Nephron progenitor cell (in vitro differentiated cells): ENCODE measurements around the gene ARID5A.
"Not testable (repeated sequence)": the region's sequence is repeated elsewhere in the genome, so short reads cannot be mapped to it uniquely, and the experiment has no call there.

ENCODE experiments used
- DNase-seq: peaks from one replicate; pipeline ENCODE4 v3.0.0; 2021
- H3K27ac Mint-ChIP-seq: 2 replicates; pipeline ENCODE4 v1.8.0; 2021; ENCODE audit warnings: mild to moderate bottlenecking, moderate library complexity, mixed read lengths
- H3K27me3 Mint-ChIP-seq: 2 replicates; pipeline ENCODE4 v1.8.0; 2021; ENCODE audit warnings: mild to moderate bottlenecking, low read depth, mixed read lengths; ENCODE audit not compliant: poor library complexity
- H3K36me3 Mint-ChIP-seq: 2 replicates; pipeline ENCODE4 v1.8.0; 2021; ENCODE audit warnings: low read depth, mixed read lengths
- H3K4me1 Mint-ChIP-seq: 2 replicates; pipeline ENCODE4 v1.8.0; 2021; ENCODE audit warnings: mixed read lengths
- H3K4me3 Mint-ChIP-seq: 2 replicates; pipeline ENCODE4 v1.8.0; 2021; ENCODE audit warnings: mild to moderate bottlenecking, moderate library complexity, mixed read lengths
- H3K9me3 Mint-ChIP-seq: 2 replicates; pipeline ENCODE4 v1.8.0; 2021; ENCODE audit warnings: mild to moderate bottlenecking, moderate library complexity, mixed read lengths
- CTCF ChIP-seq: fragments of 200-600 bp; sonication (generic); IDR thresholded peaks from 2 replicates; pipeline ENCODE4 v1.5.0; 2021; ENCODE audit warnings: antibody characterized with exemption

The ARID5A gene

GRCh38 chr2:96554293-96555145 lies 18.0 kb downstream of the ARID5A start:
- H3K4me1 Mint-ChIP-seq = peaks cover 23% of the 10 kb centered on the region
- TF ChIP-seq CTCF = peak; percentile 96
- no peaks in the 10 kb centered on the region for H3K9me3 Mint-ChIP-seq
- no peak overlapping the region for H3K27ac Mint-ChIP-seq
- H3K27me3 Mint-ChIP-seq = peaks cover 7% of the 10 kb centered on the region
- DNase-seq = peak; percentile 73
- no peak overlapping the region for H3K4me3 Mint-ChIP-seq
- H3K36me3 Mint-ChIP-seq = no peaks in the 10 kb centered on the region

- TF ChIP-seq CTCF = no peak
- DNase-seq = no peak
- Mint-ChIP-seq H3K9me3 (no peaks in the 10 kb centered on the region), H3K4me1 (peaks cover 23% of the 10 kb centered on the region), H3K36me3 (no peaks in the 10 kb centered on the region), H3K27me3 (peaks cover 7% of the 10 kb centered on the region), H3K4me3 (no peak overlapping the region), H3K27ac (no peak overlapping the region)
These were observed 18.6 kb downstream of the ARID5A start for GRCh38 chr2:96555146-96555610.

GRCh38 chr2:96556441-96557330 lies 20.1 kb downstream of the ARID5A start:
- no peaks in the 10 kb centered on the region for H3K9me3 Mint-ChIP-seq
- no peaks in the 10 kb centered on the region for H3K36me3 Mint-ChIP-seq
- no peak for DNase-seq
- H3K27ac Mint-ChIP-seq = peak overlapping the region; percentile 73
- no peak overlapping the region for H3K4me3 Mint-ChIP-seq
- no peak for TF ChIP-seq CTCF
- peaks cover 23% of the 10 kb centered on the region for H3K4me1 Mint-ChIP-seq
- H3K27me3 Mint-ChIP-seq = peaks cover 7% of the 10 kb centered on the region

GRCh38 chr2:96557421-96557820 lies 20.9 kb downstream of the ARID5A start:
- H3K27me3 Mint-ChIP-seq, H3K27ac Mint-ChIP-seq, H3K4me3 Mint-ChIP-seq: not testable (repeated sequence)

GRCh38 chr2:96558061-96558460 lies 21.5 kb downstream of the ARID5A start:
- Mint-ChIP-seq H3K4me3 (no peak overlapping the region), H3K36me3 (peaks cover 7% of the 10 kb centered on the region), H3K27me3 (peaks cover 10% of the 10 kb centered on the region), H3K4me1 (peaks cover 23% of the 10 kb centered on the region), H3K9me3 (peaks cover 5% of the 10 kb centered on the region), H3K27ac (no peak overlapping the region)
- no peak for TF ChIP-seq CTCF
- DNase-seq = no peak

More at GRCh38 chr2:96557421-96557820, 20.9 kb downstream of the ARID5A start:
- peaks cover 23% of the 10 kb centered on the region for H3K4me1 Mint-ChIP-seq
- DNase-seq, H3K9me3 Mint-ChIP-seq, H3K36me3 Mint-ChIP-seq: not testable (repeated sequence)

- Mint-ChIP-seq H3K27me3 (peaks cover 10% of the 10 kb centered on the region), H3K36me3 (peaks cover 8% of the 10 kb centered on the region), H3K4me1 (peaks cover 23% of the 10 kb centered on the region), H3K4me3 (no peak overlapping the region), H3K9me3 (peaks cover 5% of the 10 kb centered on the region), H3K27ac (no peak overlapping the region)
- no peak for TF ChIP-seq CTCF
- no peak for DNase-seq
These were observed 21.9 kb downstream of the ARID5A start for GRCh38 chr2:96558485-96558884.
